ENCODE data around the gene TRAPPC6A.

Gene TRAPPC6A

GRCh38 chr19:45115809-45116615 lies 62.0 kb downstream of the TRAPPC6A start:
- Histone ChIP-seq H4K20me1 (ENCODE audit: insufficient read depth, low read length) (no peaks in the 10 kb centered on the region), H3K9ac (ENCODE audit: low read length) (peak overlapping the region; percentile 51; the same call in 1 of the 2 replicates), H3K4me1 (ENCODE audit: insufficient read depth, low read length, severe bottlenecking) (peaks cover 80% of the 10 kb centered on the region), H3K79me2 (ENCODE audit: insufficient read depth, low read length) (no peaks in the 10 kb centered on the region), H3F3A (ENCODE audit: insufficient read depth, low read length) (no peaks in the 10 kb centered on the region), H3K9me2 (ENCODE audit: low read depth, low read length) (no peaks in the 10 kb centered on the region), H3K27me3 (ENCODE audit: insufficient read depth, low read length) (no peaks in the 10 kb centered on the region), H3K27ac (ENCODE audit: low read depth, low read length, poor library complexity, severe bottlenecking) (peak overlapping the region; percentile 84), H3K36me3 (ENCODE audit: insufficient read depth, low read length) (no peaks in the 10 kb centered on the region), H2AFZ (ENCODE audit: low read length) (no peak overlapping the region), H3K4me3 (ENCODE audit: low read depth, low read length, poor library complexity, severe bottlenecking) (no peak overlapping the region), H3K9me3 (ENCODE audit: low read length) (no peaks in the 10 kb centered on the region), H3K4me2 (ENCODE audit: low read length) (no peak overlapping the region; the same call in 1 of the 2 replicates)
- TF ChIP-seq, protein P1, sequence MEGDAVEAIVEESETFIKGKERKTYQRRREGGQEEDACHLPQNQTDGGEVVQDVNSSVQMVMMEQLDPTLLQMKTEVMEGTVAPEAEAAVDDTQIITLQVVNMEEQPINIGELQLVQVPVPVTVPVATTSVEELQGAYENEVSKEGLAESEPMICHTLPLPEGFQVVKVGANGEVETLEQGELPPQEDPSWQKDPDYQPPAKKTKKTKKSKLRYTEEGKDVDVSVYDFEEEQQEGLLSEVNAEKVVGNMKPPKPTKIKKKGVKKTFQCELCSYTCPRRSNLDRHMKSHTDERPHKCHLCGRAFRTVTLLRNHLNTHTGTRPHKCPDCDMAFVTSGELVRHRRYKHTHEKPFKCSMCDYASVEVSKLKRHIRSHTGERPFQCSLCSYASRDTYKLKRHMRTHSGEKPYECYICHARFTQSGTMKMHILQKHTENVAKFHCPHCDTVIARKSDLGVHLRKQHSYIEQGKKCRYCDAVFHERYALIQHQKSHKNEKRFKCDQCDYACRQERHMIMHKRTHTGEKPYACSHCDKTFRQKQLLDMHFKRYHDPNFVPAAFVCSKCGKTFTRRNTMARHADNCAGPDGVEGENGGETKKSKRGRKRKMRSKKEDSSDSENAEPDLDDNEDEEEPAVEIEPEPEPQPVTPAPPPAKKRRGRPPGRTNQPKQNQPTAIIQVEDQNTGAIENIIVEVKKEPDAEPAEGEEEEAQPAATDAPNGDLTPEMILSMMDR (IDR thresholded peaks at IDR 0.05; ENCODE audit: low read length), result no peak
- TF ChIP-seq EZH2 (IDR thresholded peaks at IDR 0.05; ENCODE audit: borderline replicate concordance, low read length), result no peak

DNA sequence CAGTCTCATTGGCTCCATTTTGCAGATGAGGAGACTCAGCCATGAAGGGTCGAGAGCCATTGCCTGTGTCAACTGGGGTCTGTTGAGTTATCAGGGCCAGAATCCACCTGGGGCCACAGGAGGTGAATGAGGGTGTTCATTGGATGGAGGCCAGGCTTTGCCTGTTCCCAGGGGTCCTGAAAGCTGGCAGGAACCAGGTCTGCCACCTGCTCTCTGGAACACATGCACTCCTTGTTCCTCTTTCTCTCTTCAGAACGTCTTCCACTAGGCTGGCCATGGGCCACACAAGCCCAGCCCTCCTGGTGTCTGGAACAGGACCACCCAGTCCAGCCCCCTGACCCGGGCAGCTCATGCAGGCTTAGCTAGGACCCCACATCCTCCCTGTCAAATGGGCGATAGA lies 63.9 kb downstream of the TRAPPC6A start:
- no peaks in the 10 kb centered on the region for H3K9me3 ChIP-seq (ENCODE audit: low read length)
- peak overlapping the region; percentile 84 for H3K27ac ChIP-seq (ENCODE audit: low read depth, low read length, poor library complexity, severe bottlenecking)
- H3K4me1 ChIP-seq (ENCODE audit: insufficient read depth, low read length, severe bottlenecking), result peaks cover 90% of the 10 kb centered on the region
- H3K9ac ChIP-seq (ENCODE audit: low read length), result no peak overlapping the region
- no peak overlapping the region for H2AFZ ChIP-seq (ENCODE audit: low read length)
- 0 out of 2 replicates have a peak, but pooled peaks cover 4% of the 10 kb centered on the region for H3K79me2 ChIP-seq (ENCODE audit: insufficient read depth, low read length)
- H3F3A ChIP-seq (ENCODE audit: insufficient read depth, low read length), result no peaks in the 10 kb centered on the region
- H3K27me3 ChIP-seq (ENCODE audit: insufficient read depth, low read length), result no peaks in the 10 kb centered on the region
- TF ChIP-seq EZH2 (IDR thresholded peaks at IDR 0.05; ENCODE audit: borderline replicate concordance, low read length), result no peak
- TF ChIP-seq, protein P1 (IDR thresholded peaks at IDR 0.05; ENCODE audit: low read length), result no peak
- H3K4me3 ChIP-seq (ENCODE audit: low read depth, low read length, poor library complexity, severe bottlenecking), result no peak overlapping the region
- no peaks in the 10 kb centered on the region for H3K36me3 ChIP-seq (ENCODE audit: insufficient read depth, low read length)
- H4K20me1 ChIP-seq (ENCODE audit: insufficient read depth, low read length), result no peaks in the 10 kb centered on the region
- peak overlapping the region; percentile 35; the same call in 1 of the 2 replicates for H3K4me2 ChIP-seq (ENCODE audit: low read length)
- no peaks in the 10 kb centered on the region for H3K9me2 ChIP-seq (ENCODE audit: low read depth, low read length)

GRCh38 chr19:45113628-45114027 lies 64.4 kb downstream of the TRAPPC6A start:
- H4K20me1 ChIP-seq (ENCODE audit: insufficient read depth, low read length), result no peaks in the 10 kb centered on the region
- H3K36me3 ChIP-seq (ENCODE audit: insufficient read depth, low read length), result no peaks in the 10 kb centered on the region
- H3F3A ChIP-seq (ENCODE audit: insufficient read depth, low read length), result no peaks in the 10 kb centered on the region
- peaks cover 85% of the 10 kb centered on the region for H3K4me1 ChIP-seq (ENCODE audit: insufficient read depth, low read length, severe bottlenecking)
- peak overlapping the region; percentile 17; the same call in 1 of the 2 replicates for H3K9ac ChIP-seq (ENCODE audit: low read length)
- 0 out of 2 replicates have a peak, but pooled peaks cover 4% of the 10 kb centered on the region for H3K79me2 ChIP-seq (ENCODE audit: insufficient read depth, low read length)
- no peak overlapping the region for H2AFZ ChIP-seq (ENCODE audit: low read length)
- no peaks in the 10 kb centered on the region for H3K9me2 ChIP-seq (ENCODE audit: low read depth, low read length)
- TF ChIP-seq, protein P1 (IDR thresholded peaks at IDR 0.05; ENCODE audit: low read length), result no peak
- no peaks in the 10 kb centered on the region for H3K9me3 ChIP-seq (ENCODE audit: low read length)
- peak overlapping the region; percentile 35; the same call in 1 of the 2 replicates for H3K4me2 ChIP-seq (ENCODE audit: low read length)
- peak overlapping the region; percentile 84 for H3K27ac ChIP-seq (ENCODE audit: low read depth, low read length, poor library complexity, severe bottlenecking)
- no peak overlapping the region for H3K4me3 ChIP-seq (ENCODE audit: low read depth, low read length, poor library complexity, severe bottlenecking)
- no peaks in the 10 kb centered on the region for H3K27me3 ChIP-seq (ENCODE audit: insufficient read depth, low read length)

Data from OCI-LY1 (cell line).